Motor neuron (in vitro differentiated cells): Measurements from ENCODE around the gene TDRD12. TPM values are rescaled to one million over a fixed set of nuclear protein-coding genes. Genes with fewer than 3 reads are reported as not detected.
"Not testable (repeated sequence)": the region's sequence is repeated elsewhere in the genome, so short reads cannot be mapped to it uniquely, and the experiment has no call there.

Experiments used
- ATAC-seq, 8 experiments: fragments of 200-7000 bp; cut with Tn5 transposase; replicated peaks in 6 of 8; 2 replicates each; pipeline ENCODE4 v1.8.0; 2021; ENCODE audit warnings: mild to moderate bottlenecking in 8 of 8, moderate library complexity in 8 of 8
- H3K27ac ChIP-seq, 2 donors: fragments of 250-450 bp; sonication (Bioruptor Pico); 2 replicates each; pipeline ENCODE4 v1.9.0; 2021; ENCODE audit warnings: antibody characterized with exemption in 2 of 2, mild to moderate bottlenecking in 2 of 2, moderate library complexity in 1 of 2
- H3K4me1 ChIP-seq, 2 donors: fragments of 250-450 bp; sonication (Bioruptor Pico); replicated peaks in 1 of 2; 2 replicates each; pipeline ENCODE4 v1.6.1; 2021; ENCODE audit warnings: antibody characterized with exemption in 2 of 2, mild to moderate bottlenecking in 2 of 2, moderate library complexity in 1 of 2
- H3K4me3 ChIP-seq, 5 donors: fragments of 250-450 bp; sonication (Bioruptor Pico); 2 replicates each; pipeline ENCODE4 v1.9.0; 2021; ENCODE audit warnings: antibody characterized with exemption in 5 of 5, mild to moderate bottlenecking in 5 of 5, moderate library complexity in 4 of 5
- WGBS, 10 experiments: fragments of 450-650 bp; shearing (Covaris generic); methylation state at CpG; one replicate each; pipeline ENCODE4 v1.0.0; 2022; 5-methylcytosine and 5-hydroxymethylcytosine counted together
- in situ Hi-C, 9 experiments: fragments of 400-800 bp; cut with MboI; loops; one replicate each; pipeline ENCODE4 v1.15.0; 2021; ENCODE audit warnings: low sequenced_read_pairs in 9 of 9, low pct_unique_long_range_greater_than_20kb in 2 of 9; ENCODE audit not compliant: unreplicated experiment in 9 of 9
- total RNA-seq, 8 experiments: library from RNA; unstranded; fragments of 300-600 nt; gene quantifications; 2 replicates each; pipeline versions ENCODE4 v1.2.3 to v1.2.4, GENCODE V29; 2022

Gene TDRD12
- total RNA-seq, 8 experiments from 2014 or later, result 0.21 to 0.98 (median 0.50) TPM

GRCh38 chr19:32680986-32681385, 38.6 kb upstream of the TDRD12 start:
- H3K4me3 ChIP-seq, result no peak overlapping the region
- WGBS, 10 experiments, result 22 to 100% (median 69%) methylated on average over 1 to 2 of the region's 2 CpGs; no CpG with 5 or more reads in 1 of the 10 experiments
- ATAC-seq, result no peak
- H3K27ac ChIP-seq, result no peak overlapping the region
- H3K4me1 ChIP-seq, result peaks cover 0 to 7% of the 10 kb centered on the region in 2 donors
- in situ Hi-C loops, result no loop called here

DNA sequence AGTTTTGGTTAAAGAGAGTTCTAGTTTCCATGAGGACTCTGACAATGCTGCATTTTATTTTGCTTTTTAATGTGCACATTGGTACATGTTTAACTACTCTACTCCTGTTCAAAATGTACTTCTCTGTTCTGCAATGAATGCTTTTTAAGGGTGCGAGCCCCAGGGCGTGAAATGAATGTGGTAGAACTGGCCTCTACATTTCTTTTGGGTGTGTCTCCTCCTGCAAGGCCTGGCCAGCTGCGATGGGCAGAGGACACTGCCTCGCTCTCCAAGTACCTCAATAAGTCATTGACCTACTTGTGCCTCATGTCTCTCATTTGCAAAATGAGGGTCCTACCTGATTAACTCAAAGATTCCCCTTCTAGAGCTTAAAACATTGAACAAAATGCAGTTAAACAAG, 37.2 kb upstream of the TDRD12 start:
- H3K27ac ChIP-seq, result no peak overlapping the region
- no peak overlapping the region for H3K4me3 ChIP-seq
- ATAC-seq, result peak in 2 of 8 experiments; percentile 57 to 70
- 15 to 100% (median 75%) methylated on average over 1 to 4 of the region's 4 CpGs; no CpG with 5 or more reads in 1 of the 10 experiments for WGBS, 10 experiments
- in situ Hi-C loops, result no loop called here
- H3K4me1 ChIP-seq, result peaks cover 0 to 4% of the 10 kb centered on the region in 2 donors

GRCh38 chr19:32686847-32687475, 32.6 kb upstream of the TDRD12 start:
- H3K27ac ChIP-seq, result no peak overlapping the region
- no peak for ATAC-seq
- H3K4me3 ChIP-seq, result no peak overlapping the region
- in situ Hi-C loops, result no loop called here
- 43 to 100% (median 86%) methylated on average over 1 to 6 of the region's 6 CpGs; no CpG with 5 or more reads in 3 of the 10 experiments for WGBS, 10 experiments
- H3K4me1 ChIP-seq, result peaks cover 5 to 8% of the 10 kb centered on the region in 2 donors

DNA sequence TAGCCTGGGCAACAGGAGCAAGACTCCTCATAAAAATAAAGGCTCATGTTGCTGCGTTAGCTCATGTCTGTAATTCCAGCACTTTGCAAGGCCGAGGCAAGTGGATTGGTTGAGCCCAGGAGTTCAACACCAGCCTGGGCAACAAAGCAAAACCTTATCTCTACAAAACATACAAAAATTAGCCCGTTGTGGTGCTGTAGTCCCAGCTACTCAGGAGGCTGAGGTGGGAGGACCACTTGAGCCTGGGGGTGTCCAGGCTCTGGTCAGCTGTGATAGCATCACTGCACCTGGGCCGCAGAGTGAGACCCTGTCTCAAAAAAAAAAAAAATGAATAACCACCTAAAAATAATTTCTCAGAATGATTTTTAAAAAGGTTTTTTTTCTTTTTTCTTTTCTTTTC, 31.9 kb upstream of the TDRD12 start:
- H3K4me1 ChIP-seq, result peaks cover 8 to 10% of the 10 kb centered on the region in 2 donors
- no peak overlapping the region for H3K4me3 ChIP-seq
- H3K27ac ChIP-seq, result no peak overlapping the region
- WGBS, 10 experiments, result 75 to 100% (median 95%) methylated on average over 1 to 3 of the region's 4 CpGs; no CpG with 5 or more reads in 3 of the 10 experiments
- no peak for ATAC-seq
- in situ Hi-C loops, result no loop called here

DNA sequence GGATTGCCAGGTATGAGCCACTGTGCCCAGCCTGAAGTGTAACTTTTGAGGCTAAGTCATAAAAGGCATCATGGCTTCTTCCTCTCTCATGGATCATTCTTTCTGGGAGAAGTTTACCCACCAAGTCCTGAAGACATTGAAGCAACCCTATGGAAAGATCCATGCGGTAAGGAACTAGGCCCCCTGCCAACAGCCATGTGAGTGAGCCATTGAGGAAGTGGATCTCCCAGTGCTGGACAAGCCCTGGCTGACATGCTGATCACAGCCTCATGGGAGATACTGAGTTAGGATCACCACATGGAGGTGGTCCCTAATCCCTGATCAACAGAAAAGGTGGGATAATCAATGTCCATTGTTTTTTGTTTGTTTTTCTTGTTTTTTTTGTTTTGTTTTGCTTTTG, 31.3 kb upstream of the TDRD12 start:
- 60 to 100% (median 100%) methylated on average over 1 of the region's 1 CpG; no CpG with 5 or more reads in 7 of the 10 experiments for WGBS, 10 experiments
- Histone ChIP-seq H3K4me1 (peaks cover 14 to 17% of the 10 kb centered on the region in 2 donors), H3K4me3 (no peak overlapping the region), H3K27ac (no peak overlapping the region)
- no peak for ATAC-seq
- in situ Hi-C loops, result no loop called here

DNA sequence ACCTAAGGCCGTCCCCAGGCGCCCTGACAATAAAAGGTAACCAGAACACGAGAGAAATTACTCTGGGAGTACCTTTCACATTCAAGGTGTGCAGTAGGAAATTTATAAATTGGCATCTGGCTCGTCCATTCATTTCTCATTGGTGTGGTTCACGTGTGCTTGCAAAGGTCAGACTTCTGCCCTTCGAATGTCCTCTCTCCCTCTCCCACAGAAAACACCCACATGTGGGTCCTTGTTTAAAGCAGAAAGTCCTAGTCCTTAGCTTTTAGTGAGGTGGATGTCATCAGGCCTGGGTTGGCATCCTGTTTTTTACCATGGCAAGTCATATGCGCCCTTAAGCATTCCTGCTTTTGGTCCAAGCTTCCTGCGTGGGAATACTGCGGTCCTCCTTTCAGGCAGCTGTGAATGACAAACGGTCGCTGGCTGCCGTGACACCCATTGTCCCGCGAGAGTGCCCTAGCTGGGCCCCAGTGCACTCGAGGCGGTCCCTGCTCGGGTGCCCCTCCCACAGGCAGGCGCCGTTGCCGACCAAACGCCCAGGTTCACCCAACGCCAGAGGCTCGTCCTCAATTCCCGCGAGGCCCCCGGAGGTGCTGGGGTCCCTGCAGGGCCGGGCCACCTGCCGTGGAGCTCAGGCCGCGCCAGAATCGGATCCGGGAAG, 28.1 kb upstream of the TDRD12 start, which contains the start of gene NUDT19:
Gene NUDT19 (plus strand): TSS at position 531 of the 661 bp plus-strand sequence. CDS start 140 bp downstream, outside the sequence.
- Histone ChIP-seq H3K27ac (peak within 1 kb of the TSS; percentile 82 to 85), H3K4me1 (peaks cover 20 to 32% of the 10 kb centered on the region in 2 donors), H3K4me3 (peak within 1 kb of the TSS; percentile 59 to 80 (median 70))
- WGBS, 10 experiments, result 0 to 90% (median 34%) methylated on average over 1 to 14 of the region's 32 CpGs; no CpG with 5 or more reads in 2 of the 10 experiments
- in situ Hi-C loops, result no loop called here
- ATAC-seq, result peak; percentile 85 to 98 (median 96)

DNA sequence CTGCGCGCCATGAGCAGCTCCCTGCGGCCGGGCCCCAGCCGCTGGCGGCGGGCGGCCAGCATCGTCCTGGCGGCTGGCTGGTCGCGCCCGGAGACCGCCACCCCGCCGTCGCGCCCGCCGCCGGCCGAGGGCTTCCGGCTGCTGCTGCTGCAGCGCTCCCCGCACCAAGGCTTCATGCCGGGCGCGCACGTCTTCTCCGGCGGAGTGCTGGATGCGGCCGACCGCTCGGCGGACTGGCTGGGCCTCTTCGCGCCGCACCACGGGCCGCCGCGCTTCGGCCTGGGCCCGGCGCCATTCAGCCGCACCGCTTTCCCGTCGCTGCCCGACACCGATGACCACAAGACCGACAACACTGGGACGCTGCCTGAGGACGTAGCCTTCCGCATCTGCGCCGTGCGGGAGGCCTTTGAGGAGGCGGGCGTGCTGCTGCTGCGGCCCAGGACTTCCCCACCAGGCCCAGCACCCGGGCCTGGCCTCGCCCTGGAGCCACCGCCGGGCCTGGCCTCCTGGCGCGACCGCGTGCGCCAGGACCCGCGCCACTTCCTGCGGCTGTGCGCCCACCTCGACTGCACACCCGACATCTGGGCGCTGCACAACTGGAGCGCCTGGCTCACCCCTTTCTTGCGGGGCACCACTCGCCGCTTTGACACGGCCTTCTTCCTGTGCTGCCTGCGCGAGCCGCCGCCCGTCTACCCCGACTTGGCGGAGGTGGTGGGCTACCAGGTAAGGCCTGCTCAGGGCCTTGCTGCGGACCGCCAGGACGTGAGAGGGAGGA, 27.4 kb upstream of the TDRD12 start:
- Histone ChIP-seq H3K4me3 (peak overlapping the region; percentile 59 to 80 (median 70)), H3K27ac (peak overlapping the region; percentile 82 to 85), H3K4me1 (peaks cover 20 to 32% of the 10 kb centered on the region in 2 donors)
- ATAC-seq, result peak in 7 of 8 experiments; percentile 66 to 82 (median 72)
- in situ Hi-C loops, result no loop called here
- 0 to 90% (median 15%) methylated on average over 1 to 12 of the region's 93 CpGs; no CpG with 5 or more reads in 6 of the 10 experiments for WGBS, 10 experiments

DNA sequence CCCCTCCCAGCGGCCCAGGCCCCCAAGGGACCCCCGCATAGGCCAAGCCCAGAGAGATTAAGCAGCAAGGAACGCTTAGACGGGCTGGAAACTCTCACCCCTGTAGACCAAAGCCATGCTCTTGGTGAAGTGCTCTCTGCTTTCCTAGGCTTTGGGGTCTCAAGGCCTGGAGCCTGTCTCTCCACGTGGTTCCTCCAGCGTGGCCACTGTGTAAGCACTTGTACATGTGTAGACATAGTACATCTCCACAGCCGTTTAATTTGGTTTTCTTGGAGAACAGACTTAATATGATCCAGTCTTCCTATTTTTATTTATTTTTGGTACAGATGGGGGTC, 26.9 kb upstream of the TDRD12 start:
- 0 to 87% (median 42%) methylated on average over 1 to 3 of the region's 7 CpGs; no CpG with 5 or more reads in 4 of the 10 experiments for WGBS, 10 experiments
- Histone ChIP-seq H3K4me3 (peak overlapping the region; percentile 59 to 80 (median 70)), H3K4me1 (peaks cover 20 to 32% of the 10 kb centered on the region in 2 donors), H3K27ac (peak overlapping the region in 1 of 2 donors; percentile 85)
- ATAC-seq, result no peak
- in situ Hi-C loops, result no loop called here

DNA sequence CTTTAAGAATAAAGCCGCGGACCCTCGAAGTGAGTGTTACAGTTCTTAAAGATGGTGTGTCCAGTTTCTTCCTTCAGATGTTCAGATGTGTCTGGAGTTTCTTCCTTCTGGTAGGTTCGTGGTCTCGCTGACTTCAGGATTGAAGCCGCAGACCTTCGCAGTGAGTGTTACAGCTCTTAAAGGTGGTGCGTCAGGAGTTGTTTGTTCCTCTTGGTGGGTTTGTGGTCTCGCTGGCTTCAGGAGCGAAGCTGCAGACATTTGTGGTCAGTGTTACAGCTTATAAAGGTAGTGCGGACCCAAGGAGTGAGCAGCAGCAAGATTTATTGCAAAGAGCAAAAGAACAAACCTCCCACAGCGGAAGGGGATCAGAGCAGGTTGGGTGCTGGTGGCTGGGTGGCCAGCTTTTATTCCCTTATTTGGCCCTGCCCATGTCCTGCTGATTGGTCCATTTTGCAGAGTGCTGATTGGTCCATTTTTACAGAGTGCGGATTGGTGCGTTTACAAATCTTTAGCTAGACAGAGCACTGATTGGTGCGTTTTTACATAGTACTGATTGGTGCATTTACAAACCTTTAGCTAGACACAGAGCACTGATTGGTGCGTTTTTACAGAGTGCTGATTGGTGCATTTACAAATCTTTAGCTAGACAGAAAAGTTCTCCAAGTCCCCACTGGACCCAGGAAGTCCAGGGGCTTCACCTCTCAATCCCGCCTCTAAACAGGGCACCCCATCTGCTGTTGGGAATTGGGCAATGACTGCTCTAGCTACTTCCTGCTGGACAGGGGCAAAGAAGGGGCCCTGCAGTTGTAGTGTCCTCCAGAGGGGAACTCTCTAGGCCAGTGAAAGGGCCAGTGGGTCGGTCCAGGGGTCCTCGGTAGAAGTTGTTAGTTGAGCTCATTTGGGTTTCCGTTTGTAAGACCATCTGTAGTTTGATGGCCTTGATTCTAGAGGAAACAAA, 26.1 kb upstream of the TDRD12 start:
- 83 to 100% (median 95%) methylated on average over 1 to 13 of the region's 20 CpGs; no CpG with 5 or more reads in 1 of the 10 experiments for WGBS, 10 experiments
- peaks cover 20 to 32% of the 10 kb centered on the region in 2 donors for H3K4me1 ChIP-seq
- H3K27ac ChIP-seq, in situ Hi-C loops, ATAC-seq: not testable (repeated sequence)
- H3K4me3 ChIP-seq, result peak overlapping the region; percentile 59 to 80 (median 70)

DNA sequence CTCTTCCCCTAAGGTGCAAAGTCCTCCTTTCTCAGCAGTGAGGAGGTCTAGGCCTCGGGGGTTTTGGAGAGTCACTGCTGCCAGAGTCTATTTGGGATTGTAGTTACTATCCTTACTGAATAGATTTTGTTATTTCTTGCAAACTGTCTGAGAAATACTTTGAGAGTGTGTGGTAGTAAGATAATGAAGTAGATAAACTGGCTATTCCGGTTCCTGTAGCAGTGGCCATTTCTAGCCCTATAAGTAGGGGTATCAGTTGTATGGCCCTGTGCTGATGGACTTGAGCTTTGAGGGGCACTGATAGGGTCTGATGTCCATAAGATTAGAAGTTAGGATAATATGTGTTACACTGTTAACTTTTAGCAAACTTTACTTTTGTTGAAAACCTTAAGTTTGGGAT, 25.3 kb upstream of the TDRD12 start:
- in situ Hi-C loops, H3K27ac ChIP-seq, ATAC-seq, H3K4me3 ChIP-seq: not testable (repeated sequence)
- WGBS, 10 experiments, result 67 to 100% (median 90%) methylated on average over 1 to 2 of the region's 2 CpGs; no CpG with 5 or more reads in 6 of the 10 experiments
- peaks cover 20 to 32% of the 10 kb centered on the region in 2 donors for H3K4me1 ChIP-seq

DNA sequence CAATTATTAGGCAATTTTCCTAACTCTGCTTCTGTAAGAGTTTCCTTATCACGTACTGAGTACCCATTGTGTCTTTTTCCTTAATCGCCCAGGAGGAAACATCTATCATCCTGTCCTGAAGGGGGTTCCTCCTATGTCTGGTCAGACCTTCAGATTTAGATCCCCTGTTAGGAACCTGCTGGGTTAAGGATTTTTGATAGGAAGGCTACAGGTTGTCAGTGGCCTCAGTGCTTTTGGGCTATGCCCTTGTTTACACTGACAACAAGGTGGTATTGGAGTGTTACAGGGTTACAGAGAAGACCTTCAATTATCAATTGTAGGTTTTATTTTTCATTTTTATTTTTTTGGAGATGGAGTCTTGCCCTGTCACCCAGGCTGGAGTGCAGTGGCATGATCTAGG, 24.7 kb upstream of the TDRD12 start:
- in situ Hi-C loops, H3K4me3 ChIP-seq, H3K27ac ChIP-seq, ATAC-seq: not testable (repeated sequence)
- H3K4me1 ChIP-seq, result peaks cover 20 to 32% of the 10 kb centered on the region in 2 donors
- WGBS, 10 experiments, result 71 to 100% (median 80%) methylated on average over 1 to 2 of the region's 2 CpGs; no CpG with 5 or more reads in 5 of the 10 experiments

DNA sequence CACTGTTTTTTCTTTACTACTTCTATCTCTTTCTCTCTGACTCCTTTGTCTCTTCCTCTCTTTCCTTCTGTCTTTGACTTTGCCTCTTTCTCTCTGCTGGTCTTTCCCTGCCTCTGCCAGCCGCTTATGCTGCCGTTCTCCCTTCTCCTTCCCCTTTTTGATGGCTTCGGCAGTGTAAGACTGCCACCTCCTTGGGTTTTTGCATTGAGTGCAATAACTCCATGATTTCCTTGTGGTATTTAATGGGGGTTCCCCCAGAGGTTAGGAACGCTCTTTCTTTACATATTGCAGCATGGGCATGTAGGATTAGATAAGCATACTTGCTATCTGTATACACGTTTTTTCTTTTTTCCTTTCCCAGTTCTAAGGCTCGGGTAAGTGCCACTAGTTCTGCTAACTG, 24.1 kb upstream of the TDRD12 start:
- H3K27ac ChIP-seq, in situ Hi-C loops, H3K4me3 ChIP-seq, ATAC-seq: not testable (repeated sequence)
- WGBS, 10 experiments, result 73 to 100% (median 90%) methylated on average over 3 to 6 of the region's 6 CpGs; no CpG with 5 or more reads in 1 of the 10 experiments
- H3K4me1 ChIP-seq, result peaks cover 20 to 32% of the 10 kb centered on the region in 2 donors
